ENCODE data around the gene RREB1.

RREB1 gene

DNA sequence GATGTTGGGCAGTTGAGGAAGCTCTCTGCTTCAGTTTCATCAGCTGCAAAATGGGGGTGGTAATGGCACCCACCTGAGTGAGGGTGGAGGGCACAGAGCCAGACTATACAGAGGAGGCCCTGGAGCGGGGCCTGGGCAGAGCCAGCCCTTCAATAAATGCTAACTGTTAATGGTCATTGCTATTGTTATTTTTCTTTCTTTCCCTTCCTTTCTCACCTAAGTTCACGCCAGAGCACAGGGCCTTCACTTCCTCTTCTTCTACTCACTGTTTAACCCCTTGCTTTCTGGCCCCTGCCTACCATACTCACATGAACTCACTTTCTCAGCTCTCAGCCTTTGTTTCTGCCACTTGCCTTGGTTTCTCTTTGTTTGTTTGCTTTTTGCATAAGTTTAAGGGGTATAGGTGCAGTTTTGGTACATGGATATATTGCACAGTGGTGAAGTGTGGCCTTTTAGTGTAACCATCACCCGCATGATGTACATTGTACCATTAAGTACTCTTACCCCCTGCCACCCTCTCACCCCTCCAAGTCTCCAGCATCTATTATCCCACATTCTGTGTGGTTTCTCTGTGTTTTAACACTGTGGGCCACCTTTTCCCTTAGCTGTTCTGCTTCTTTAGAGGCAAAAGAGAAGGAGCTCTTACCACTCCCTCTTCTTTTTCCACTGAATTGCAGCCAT lies 7.5 kb upstream of the RREB1 start:
- no peak for DNase-seq (ENCODE audit: low read depth in 2 of 2, low spot score in 1 of 2)

DNA sequence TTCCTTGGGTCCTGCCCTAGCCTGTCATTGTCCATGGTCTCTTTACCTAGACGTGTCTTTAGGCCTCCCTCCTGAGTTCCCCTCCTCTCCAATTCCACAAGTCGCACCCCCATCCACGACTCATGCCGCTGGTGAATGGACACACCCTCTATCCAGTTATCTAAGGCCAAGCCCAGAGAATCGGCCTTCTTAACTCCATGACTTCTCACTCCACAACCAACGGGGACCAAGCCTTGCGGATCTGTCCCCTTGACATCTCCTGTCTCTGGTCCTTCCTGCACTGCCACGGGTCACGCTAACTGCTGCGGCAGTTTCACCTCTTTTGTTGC lies 7.0 kb upstream of the RREB1 start:
- DNase-seq (ENCODE audit: low read depth in 2 of 2, low spot score in 1 of 2) = no peak

DNA sequence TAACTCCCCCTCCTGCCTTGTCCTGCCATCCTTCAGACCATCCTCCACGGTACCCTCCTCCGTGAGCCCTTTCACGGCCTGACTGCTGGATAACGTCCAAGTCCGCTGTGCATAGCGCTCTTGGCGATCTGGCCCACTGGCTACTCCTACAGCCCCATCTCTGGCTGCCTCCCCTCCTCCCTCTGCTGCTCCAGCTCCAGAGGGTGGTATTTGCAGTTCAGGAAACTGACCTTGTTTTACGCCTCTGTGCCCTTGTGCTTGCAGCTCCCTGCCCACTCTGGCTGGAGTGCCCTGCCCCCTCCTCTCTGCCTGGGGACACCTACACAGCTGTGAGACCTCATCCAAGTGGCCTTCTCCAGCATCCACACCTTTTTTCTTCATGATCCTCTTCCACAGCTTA lies 6.5 kb upstream of the RREB1 start:
- DNase-seq (ENCODE audit: low read depth in 2 of 2, low spot score in 1 of 2) = no peak

DNA sequence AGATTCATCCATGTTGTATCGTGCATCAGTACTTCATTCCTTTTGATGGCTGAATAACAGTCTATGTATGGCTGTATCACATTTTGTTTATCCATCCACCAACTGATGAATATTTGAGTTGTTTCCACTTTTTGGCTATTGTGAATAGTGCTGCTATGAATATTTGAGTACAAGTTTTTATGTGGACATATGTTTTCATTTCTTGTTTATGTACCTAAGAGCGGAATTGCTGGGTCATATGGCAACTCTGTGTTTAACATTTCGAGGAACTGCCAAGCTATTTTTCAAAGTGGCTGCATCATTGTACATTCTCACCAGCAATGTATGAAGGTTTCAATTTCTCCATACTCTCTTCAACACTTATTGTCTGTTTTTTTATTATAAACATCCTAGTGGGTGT lies 3.0 kb upstream of the RREB1 start:
- no peak for DNase-seq (ENCODE audit: low read depth in 2 of 2, low spot score in 1 of 2)

DNA sequence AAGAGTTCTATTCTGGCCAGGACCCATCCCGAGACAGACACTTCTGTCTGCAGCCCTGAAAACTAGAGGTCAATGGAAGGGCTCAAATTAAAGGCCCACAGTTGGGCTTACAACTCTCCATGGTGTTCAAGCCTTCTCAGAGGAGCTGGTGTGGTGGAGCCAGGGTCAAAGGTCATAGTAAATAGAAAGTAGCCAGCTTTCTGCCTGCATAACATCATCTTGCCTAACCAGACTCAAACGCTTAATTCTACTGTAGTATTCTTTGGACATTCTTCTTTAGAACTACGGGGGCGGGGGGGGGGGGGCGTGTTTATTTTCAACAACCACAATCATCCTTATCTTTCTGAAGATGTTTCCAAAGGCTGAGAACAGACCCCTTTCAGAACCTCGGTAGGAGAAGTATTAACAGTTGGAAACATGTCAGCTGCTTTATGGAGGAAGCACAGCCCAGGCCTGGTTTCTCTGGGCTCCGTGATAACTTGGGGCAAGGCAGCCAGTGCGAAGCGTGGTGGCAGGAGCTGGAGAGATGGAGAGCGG lies 1.5 kb upstream of the RREB1 start:
- DNase-seq (ENCODE audit: low read depth in 2 of 2, low spot score in 1 of 2) = no peak

DNA sequence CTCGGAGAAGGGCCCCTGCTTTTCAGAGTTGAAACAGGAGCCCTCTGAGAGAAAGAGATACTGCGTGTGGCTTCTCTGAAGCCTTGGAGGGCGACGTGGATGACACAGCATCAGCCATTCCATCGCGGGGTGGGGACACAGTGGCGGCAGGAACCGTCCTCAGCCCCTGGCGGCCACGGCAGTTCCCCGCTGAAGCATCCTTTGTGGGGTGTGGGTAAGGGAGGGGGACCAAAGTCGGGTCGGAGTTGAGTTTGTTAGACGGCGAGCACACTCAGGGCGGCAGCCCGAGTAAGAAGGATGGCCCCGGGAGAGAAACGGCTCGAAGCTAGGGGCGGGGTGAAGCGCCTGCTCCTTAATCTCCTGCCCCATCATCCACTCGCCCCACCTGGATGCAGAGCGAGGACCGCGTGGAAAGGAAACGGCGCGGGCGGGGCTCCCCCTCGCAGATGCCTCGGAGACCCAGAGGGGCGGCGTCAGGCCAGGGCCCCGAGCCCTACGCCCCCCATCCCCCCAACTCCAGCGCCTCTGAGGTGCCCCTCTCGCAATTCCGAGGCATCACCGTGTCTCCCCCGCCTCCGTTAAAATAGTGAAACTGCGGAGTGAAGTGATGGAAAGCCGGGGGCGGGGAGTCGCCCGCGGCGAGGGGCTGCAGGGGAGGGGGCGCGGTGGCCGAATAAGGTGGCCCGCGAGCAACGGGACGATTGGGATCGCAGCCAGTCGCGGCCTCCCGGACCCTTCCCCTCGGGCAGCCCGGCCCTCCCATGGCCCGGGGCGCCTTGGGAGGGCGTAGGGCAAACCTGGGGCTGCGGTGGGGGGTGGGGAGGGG lies 796 bp upstream of the RREB1 start:
- DNase-seq (ENCODE audit: low read depth in 2 of 2, low spot score in 1 of 2) = peak in 1 of 2 donors; percentile 45

DNA sequence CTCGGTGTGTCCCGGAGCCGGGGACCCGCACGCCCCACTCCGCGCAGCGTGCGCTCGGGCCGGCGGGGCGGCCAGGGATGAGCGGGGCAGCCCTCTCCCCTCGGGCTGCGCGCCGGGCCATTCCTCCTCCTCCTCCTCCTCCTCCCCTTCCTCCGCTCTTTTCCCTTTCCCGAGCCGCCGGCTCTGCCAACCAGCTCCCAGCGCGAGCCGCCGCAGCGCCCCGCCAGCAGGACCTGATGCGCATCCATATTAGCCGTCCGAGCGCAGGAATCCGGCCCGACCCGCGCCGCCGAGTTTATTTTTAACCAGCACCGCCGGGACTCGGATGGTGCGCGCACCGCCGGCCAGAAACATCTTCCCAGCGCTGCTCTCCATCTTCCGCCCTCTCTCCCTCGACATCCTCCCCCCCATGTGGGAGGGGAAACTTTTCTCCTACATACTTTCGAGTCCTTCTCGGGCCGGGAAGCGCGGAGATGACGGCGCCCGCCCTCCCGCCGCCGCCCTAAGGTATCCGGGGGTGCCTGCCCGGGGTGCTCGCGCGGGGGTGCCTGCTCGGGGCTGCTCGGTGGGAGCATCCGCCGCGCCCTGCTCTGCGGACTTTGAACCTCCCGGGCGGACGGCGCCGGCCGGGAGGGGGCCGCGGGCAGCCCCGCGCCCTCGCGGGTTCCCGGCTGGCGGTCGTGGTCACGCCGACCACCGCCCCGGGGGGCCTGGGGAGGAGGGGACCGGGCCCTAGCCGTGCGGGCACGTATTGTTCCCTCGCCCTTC lies 619 bp downstream of the RREB1 start:
- DNase-seq (ENCODE audit: low read depth in 2 of 2, low spot score in 1 of 2) = peak in 1 of 2 donors; percentile 19

DNA sequence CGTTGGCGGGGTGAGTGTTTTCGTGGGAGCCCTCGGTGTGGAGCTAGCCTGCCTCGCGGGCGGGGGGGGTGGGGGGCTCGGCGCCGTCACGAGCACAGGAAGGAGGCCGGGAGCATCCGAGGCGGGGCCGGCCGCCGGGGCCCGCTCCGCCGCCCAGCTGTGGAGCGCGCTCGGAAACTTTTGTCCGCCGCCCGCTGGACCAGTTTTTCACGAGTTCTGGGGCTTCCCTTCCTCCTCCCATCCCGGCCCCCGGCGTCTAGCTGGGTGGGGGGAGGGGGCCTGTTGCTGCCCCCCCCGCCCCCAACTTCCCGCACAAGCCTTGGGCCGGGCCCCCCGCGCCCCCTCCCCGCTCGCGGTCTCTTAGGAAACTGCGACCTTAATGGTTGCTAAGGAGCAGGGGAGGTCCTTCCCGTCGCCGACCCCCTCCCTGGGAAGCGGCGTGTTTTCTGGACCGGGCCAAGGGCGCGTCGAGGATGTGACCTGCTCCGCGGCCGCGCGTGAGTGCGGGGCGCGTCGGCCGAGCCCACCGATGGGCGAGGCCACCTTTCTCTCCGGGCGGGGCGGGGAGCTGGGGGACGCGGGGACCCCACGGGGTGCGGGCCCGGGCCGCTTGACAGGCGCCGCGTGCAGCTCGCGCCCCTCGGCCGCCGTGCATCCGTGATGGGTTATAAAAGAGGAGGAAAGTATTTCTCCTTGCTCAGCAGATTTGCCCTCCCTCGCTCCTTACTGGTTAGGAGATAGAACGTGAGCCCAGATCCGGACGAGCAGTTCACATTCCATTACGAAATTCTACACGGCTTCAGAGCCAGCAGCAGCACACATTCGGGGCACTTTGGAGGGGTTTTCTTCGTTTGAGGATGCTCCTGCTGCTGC lies 1.4 kb downstream of the RREB1 start:
- peak in 1 of 2 donors; percentile 6 for DNase-seq (ENCODE audit: low read depth in 2 of 2, low spot score in 1 of 2)

DNA sequence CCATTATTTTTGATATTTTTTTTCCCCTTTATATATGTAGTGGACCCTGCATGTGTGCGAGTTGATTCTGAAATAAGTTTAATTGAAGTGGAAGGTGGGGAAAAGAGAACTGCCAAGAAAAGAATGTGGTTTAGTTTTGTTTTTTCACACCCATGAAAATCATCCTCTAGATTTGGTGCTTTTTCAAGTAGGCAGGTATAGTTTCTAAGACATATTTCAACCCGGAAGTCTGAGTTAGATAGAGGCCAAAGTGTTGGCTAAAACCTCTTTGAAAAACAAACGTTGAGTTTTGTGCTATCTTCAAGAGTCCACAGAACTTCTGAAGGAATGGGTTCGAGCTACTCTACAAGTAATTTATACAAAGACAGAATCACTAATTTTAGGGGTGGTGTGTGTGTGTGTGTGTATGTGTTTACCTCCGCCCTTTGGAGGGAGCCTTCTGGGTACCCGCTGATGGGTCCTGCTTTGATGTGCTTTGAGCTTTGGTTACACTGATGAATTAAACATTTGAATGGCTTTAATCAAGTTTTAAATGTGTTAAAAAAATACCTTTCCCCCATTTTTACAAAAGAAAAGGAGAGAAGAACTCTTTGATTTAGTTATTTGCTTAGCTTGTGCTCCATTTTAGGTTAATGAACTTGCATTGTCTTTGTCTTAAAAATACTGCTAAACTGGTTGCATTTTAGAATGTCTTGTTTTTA lies 2.5 kb downstream of the RREB1 start:
- no peak for DNase-seq (ENCODE audit: low read depth in 2 of 2, low spot score in 1 of 2)

DNA sequence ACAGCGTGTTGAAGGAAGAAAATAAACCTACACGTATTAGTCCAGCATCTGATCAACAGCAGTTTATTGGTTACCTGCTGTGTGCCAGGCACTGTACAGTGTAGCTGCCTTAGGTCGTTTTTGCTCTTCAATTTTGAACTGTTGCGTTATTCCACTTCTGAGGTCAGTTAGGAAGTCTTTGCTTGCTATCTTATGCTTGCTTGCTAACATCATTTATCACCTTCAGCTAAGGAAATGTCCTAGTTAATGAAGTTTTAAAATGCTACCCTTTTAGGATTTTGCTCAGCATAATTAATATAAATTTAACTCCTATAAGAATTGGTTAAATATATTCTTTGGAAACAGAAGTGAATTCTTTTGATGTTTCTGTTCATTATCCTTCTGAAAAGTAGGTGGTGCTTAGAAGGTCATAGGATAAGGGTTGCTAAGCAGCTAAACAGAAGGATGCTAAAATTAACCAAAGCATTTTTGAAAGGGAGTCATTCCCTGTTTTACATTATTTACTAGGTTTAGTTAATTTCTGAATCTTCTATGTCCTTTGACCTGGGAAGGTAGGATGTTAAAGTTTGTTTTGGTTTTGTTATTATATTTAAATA lies 3.4 kb downstream of the RREB1 start:
- DNase-seq (ENCODE audit: low read depth in 2 of 2, low spot score in 1 of 2) = no peak

DNA sequence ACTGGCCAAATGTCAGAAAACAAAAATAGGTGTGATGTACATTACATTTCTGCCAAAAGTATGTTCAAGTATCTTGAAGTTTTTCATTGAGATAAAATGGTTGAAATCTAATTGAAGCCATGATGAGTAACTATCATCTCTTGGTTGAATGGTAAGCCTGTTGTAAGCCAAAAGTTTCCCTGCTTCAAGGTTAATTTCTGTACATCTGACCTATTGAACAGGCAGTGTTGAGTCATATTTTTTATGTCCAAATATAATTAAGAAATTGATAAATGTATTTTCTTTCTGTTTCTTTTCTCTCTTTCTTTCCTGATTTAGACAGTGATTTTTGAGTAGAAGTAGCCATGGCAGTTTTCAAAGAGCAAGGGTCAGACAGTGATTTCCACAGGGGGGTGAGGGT lies 4.4 kb downstream of the RREB1 start:
- DNase-seq (ENCODE audit: low read depth in 2 of 2, low spot score in 1 of 2) = no peak

DNA sequence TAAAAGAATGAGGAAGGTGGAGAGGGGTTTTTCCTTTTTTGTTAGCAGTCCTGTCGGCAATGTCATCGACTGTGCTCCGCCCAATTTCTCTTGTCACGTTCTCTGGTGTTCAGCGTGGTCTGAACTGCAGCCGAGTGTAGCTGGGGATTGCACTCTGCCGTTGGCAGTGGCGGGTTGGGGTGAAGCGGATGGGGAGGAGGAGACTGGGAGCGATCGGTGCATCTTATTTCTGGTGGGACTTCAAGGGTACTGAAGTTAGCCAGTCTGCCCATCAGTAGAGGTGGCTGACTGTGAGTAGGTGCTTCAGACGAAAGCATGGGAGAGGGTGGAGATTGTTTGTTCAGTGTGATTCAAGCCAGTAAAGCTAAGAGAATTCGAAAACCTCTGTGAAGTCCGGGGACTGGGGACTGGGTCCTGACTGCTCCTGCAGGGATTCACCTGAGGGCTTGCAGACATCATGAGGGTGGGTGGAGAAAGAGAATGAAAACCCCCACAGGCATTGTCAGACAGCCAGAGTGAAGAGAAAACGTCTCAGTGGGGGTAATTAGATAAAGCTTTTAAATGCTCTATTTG lies 5.1 kb downstream of the RREB1 start:
- DNase-seq (ENCODE audit: low read depth in 2 of 2, low spot score in 1 of 2) = peak in 1 of 2 donors; percentile 8

DNA sequence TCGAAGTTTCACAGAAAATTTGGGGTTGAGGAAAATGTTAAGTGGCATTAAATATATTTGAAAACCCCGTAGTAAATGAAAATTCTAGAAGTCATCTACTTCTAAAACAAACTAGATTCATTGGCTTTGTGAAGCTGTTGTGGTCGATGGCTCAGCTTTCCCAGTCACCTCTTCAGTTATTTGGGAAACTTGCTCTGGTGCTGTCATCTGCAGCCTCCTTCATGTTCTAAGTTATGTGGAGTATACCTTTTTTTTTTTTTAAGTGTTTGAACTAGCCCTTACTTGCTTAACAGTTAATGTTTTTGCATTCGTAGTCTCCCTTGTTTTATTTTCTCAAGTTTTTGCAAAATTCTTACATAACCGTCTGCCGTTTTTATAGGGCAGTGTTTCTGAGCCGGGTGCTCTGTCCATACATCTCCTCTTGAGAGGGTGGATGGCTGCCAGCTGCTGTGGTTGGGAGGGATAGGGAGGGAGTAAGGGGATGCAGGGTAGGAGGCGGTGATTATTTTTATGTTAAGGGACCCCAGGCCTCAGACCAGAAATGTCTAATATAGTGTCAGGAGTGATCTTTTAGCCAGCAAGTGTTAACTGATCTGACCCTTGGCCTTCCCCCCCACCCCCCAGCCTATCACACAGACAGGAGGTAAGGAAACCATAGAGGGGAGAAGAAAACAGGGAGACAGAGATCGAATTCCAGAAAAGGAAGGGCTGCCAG lies 7.1 kb downstream of the RREB1 start:
- DNase-seq (ENCODE audit: low read depth in 2 of 2, low spot score in 1 of 2) = no peak

DNA sequence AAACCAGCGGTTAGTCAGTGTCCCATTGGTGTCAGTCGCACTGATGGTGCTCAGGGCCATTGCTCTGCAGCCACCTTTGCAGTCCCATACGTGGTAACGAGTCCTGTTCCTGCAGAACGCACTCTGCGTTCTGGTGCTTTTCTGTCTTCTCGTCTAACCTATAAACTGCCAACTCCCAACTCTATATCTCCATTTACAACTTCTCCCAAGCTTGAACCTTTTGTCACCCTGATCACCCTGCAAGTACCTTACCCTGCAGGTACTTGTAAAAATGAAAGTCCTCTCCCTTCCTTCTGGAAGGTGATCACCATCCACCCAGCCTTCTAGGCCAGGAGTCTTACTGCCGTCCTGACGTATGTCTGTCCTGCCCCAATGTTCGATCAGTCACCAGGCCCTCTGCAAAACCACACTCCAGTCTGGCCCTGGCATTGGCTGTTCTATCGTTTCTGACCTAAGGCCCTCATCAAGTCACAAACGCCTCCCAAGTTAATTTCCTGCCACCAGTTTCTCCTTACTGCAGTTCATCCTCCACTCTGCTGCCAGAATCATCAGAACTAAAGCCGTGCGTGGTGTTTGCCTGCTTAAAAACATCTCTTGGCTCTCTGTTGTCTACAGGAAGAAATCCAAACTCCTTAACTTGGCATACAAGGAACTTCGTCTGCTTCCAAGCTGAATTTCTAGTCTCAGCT lies 7.9 kb downstream of the RREB1 start:
- no peak for DNase-seq (ENCODE audit: low read depth in 2 of 2, low spot score in 1 of 2)

DNA sequence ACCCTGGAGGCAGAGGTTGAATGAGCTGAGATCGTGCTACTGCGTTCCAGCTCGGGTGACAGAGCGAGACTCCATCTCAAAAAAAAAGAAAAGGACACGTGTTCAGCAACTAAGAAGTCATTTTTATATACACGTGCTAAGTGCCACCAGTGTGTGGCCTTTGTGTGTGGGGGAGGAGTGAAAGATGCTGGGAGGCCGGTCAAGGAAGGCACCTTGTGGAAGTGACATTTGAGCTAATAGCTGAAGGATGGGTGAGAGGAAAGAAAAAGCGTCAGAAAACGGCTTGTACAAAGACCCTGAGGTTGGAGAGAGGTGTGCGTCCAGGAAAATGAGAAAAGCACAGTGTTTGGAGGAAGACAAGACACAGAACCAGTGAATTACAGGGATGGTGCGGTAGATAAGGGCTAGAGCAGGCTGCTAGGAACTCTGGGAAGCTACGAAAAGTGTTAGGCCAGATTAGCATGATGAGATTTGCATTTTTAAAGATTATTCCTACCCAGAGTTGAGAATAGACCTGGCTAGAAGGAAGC lies 11.6 kb downstream of the RREB1 start:
- DNase-seq (ENCODE audit: low read depth in 2 of 2, low spot score in 1 of 2) = no peak

DNA sequence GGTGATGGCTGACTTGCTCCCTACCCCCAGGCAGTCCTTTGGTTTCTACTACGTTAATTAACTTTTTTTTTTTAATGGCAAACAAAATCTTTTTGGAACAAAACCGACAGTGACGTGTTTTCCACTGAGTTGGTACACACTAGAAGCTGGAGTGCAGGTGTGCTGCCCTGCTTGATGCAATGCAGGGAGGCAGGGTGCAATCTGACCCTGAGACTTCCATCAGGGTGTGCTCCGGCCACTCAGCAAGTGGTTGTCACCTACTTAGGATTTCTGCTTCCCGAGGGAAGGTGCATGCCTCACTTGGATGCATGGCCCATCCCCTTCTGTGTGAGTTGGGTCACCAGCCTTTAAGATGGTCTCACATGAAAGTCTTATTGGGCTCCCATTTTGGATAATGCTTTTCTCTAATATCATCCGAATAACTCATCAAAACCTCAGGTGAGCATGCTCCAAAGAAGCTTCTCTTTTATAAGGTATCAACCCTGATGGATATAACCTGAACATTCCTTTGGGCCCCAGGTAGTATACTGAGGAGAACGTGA lies 14.0 kb downstream of the RREB1 start:
- DNase-seq (ENCODE audit: low read depth in 2 of 2, low spot score in 1 of 2) = no peak

DNA sequence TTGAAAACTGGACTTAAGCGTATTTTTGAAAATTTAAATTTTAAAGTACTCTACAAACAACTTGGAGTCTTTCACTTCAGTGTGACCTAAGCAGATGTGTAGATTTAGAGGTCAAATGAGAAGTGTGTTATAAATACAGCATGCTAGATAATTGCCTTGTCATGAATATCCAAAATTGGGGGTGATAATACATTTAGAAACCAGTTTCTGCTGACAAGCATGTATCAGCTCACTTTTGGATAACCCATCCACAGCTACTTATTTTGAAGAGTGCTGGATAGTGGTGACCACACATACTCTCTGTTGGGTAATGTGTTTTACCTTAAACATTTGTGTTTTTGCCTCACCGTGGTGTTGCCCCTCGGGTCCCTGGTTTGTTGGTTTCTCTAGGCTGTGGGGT lies 14.9 kb downstream of the RREB1 start:
- no peak for DNase-seq (ENCODE audit: low read depth in 2 of 2, low spot score in 1 of 2)

DNA sequence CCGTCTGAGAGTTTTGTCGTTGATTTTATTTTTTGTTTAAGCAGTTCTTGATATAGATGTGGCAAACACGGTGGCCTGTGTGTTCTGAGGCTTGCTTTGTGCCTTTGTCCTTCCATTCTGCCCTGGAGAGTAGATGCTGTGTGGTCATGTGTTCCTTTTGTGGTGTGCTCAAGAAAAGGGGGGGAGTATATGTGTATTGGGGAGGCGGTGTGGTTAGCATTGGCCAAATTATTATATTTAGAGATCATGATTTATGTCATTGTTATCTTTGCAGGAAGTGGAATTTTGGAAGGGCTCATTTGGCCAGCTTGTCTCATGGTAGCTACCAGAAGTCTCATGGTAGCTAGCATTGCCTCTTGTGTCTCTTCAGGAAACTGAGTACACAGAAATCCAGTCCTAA lies 16.4 kb downstream of the RREB1 start:
- no peak for DNase-seq (ENCODE audit: low read depth in 2 of 2, low spot score in 1 of 2)
